Measurements from ENCODE around the gene NTMT2. TPM values are rescaled to one million over a fixed set of nuclear protein-coding genes. Genes with fewer than 3 reads are reported as not detected.

NTMT2 gene
- total RNA-seq, 4 donors from 2014 or later = not detected

GRCh38 chr1:170145061-170145460 lies 698 bp upstream of the NTMT2 start:
- H3K27me3 ChIP-seq = no peaks in the 10 kb centered on the region
- no peak for DNase-seq (ENCODE audit: extremely low spot score)
- no peaks in the 10 kb centered on the region for H3K4me1 ChIP-seq
- 90% methylated on average over 3 of the region's 3 CpGs for WGBS
- no peaks in the 10 kb centered on the region for H3K36me3 ChIP-seq
- H3K4me3 ChIP-seq = no peak overlapping the region
- H3K27ac ChIP-seq (replicated peaks in 1 of 4) = no peak overlapping the region
- intact Hi-C loops (cut with DNase I) = no loop called here
- H3K9me3 ChIP-seq = peaks cover 0 to 10% (median 5%) of the 10 kb centered on the region in 4 donors
- no peak for TF ChIP-seq POLR2A (IDR thresholded peaks at IDR 0.05; ENCODE audit: low read depth)
- TF ChIP-seq EP300 (IDR thresholded peaks at IDR 0.05) = no peak
- TF ChIP-seq POLR2AphosphoS5 (IDR thresholded peaks at IDR 0.05) = no peak
- TF ChIP-seq, protein P1, sequence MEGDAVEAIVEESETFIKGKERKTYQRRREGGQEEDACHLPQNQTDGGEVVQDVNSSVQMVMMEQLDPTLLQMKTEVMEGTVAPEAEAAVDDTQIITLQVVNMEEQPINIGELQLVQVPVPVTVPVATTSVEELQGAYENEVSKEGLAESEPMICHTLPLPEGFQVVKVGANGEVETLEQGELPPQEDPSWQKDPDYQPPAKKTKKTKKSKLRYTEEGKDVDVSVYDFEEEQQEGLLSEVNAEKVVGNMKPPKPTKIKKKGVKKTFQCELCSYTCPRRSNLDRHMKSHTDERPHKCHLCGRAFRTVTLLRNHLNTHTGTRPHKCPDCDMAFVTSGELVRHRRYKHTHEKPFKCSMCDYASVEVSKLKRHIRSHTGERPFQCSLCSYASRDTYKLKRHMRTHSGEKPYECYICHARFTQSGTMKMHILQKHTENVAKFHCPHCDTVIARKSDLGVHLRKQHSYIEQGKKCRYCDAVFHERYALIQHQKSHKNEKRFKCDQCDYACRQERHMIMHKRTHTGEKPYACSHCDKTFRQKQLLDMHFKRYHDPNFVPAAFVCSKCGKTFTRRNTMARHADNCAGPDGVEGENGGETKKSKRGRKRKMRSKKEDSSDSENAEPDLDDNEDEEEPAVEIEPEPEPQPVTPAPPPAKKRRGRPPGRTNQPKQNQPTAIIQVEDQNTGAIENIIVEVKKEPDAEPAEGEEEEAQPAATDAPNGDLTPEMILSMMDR (IDR thresholded peaks at IDR 0.05) = no peak

- Histone ChIP-seq H3K27ac (replicated peaks in 1 of 4) (no peak overlapping the region), H3K4me3 (no peak overlapping the region), H3K4me1 (no peaks in the 10 kb centered on the region), H3K27me3 (no peaks in the 10 kb centered on the region), H3K36me3 (no peaks in the 10 kb centered on the region), H3K9me3 (peaks cover 0 to 10% (median 5%) of the 10 kb centered on the region in 4 donors)
- intact Hi-C loops (cut with DNase I) = no loop called here
- TF ChIP-seq POLR2A (IDR thresholded peaks at IDR 0.05; ENCODE audit: low read depth) (no peak), EP300 (IDR thresholded peaks at IDR 0.05) (no peak)
- no peak for DNase-seq (ENCODE audit: extremely low spot score)
- WGBS = 60% methylated on average over 4 of the region's 4 CpGs
Measured at GRCh38 chr1:170146720-170147263, 1.0 kb downstream of the NTMT2 start.

- Histone ChIP-seq H3K4me3 (no peak overlapping the region), H3K27ac (replicated peaks in 1 of 4) (no peak overlapping the region), H3K4me1 (no peaks in the 10 kb centered on the region), H3K36me3 (no peaks in the 10 kb centered on the region), H3K9me3 (peaks cover 0 to 14% (median 12%) of the 10 kb centered on the region in 4 donors), H3K27me3 (no peaks in the 10 kb centered on the region)
- WGBS = 78% methylated on average over 3 of the region's 3 CpGs
- intact Hi-C loops (cut with DNase I) = no loop called here
- DNase-seq (ENCODE audit: extremely low spot score) = no peak
- TF ChIP-seq, protein P1 (IDR thresholded peaks at IDR 0.05) = no peak
- TF ChIP-seq POLR2AphosphoS5 (IDR thresholded peaks at IDR 0.05) = no peak
Measured at GRCh38 chr1:170149241-170149640, 3.5 kb downstream of the NTMT2 start.

DNA sequence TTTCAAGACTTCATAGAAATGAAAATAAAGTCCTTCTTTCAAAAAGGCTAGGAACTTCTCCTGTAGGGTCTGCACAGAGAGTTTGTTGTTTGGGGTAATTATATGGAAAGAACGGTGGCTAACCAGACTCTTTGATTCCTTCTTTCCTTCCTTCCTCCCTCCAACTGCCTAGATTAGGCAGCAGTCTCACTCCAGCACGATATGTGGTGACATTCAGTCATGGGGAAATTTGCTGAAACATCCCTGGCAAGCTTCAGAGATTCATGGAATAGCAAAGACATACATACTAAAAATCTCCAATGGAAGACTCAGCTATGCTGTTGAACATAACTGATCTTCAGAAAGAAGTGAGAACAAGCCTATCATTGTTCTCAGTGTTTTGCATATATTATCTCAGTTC lies 4.3 kb downstream of the NTMT2 start:
- WGBS = 64% methylated on average over 2 of the region's 2 CpGs
- Histone ChIP-seq H3K36me3 (no peaks in the 10 kb centered on the region), H3K4me1 (no peaks in the 10 kb centered on the region), H3K27me3 (no peaks in the 10 kb centered on the region), H3K9me3 (peaks cover 0 to 11% (median 8%) of the 10 kb centered on the region in 4 donors), H3K27ac (replicated peaks in 1 of 4) (no peak overlapping the region), H3K4me3 (no peak overlapping the region)
- no peak for DNase-seq (ENCODE audit: extremely low spot score)
- intact Hi-C loops (cut with DNase I) = no loop called here
- TF ChIP-seq EP300 (IDR thresholded peaks at IDR 0.05) = no peak
- TF ChIP-seq POLR2A (IDR thresholded peaks at IDR 0.05; ENCODE audit: low read depth) = no peak
- TF ChIP-seq, protein P1 (IDR thresholded peaks at IDR 0.05) = no peak
- TF ChIP-seq POLR2AphosphoS5 (IDR thresholded peaks at IDR 0.05) = no peak

DNA sequence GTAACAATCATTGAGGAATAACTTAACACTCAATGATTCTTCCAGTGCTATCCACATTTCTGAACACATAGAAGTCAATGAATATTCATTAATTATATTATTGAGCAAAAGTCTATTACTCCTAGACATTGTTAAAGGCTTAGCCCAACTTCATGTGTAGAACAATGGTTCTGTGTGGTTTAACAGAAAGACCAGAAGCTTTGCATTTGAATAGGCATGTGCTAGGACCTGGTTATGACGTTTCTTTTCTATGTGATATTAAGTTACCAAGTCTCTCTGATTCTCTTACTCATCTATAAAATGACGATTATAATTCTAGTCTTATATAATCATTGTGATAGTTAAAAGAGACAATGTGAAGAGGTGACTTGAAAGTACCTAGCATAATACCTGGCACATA lies 5.2 kb downstream of the NTMT2 start:
- DNase-seq (ENCODE audit: extremely low spot score) = no peak
- Histone ChIP-seq H3K4me3 (no peak overlapping the region), H3K4me1 (no peaks in the 10 kb centered on the region), H3K27me3 (no peaks in the 10 kb centered on the region), H3K9me3 (peaks cover 0 to 11% (median 8%) of the 10 kb centered on the region in 4 donors), H3K36me3 (no peaks in the 10 kb centered on the region), H3K27ac (replicated peaks in 1 of 4) (no peak overlapping the region)
- TF ChIP-seq POLR2AphosphoS5 (IDR thresholded peaks at IDR 0.05) (no peak), POLR2A (IDR thresholded peaks at IDR 0.05; ENCODE audit: low read depth) (no peak), EP300 (IDR thresholded peaks at IDR 0.05) (no peak)
- TF ChIP-seq, protein P1 (IDR thresholded peaks at IDR 0.05) = no peak
- intact Hi-C loops (cut with DNase I) = no loop called here
- 72% methylated on average over 2 of the region's 2 CpGs for WGBS
